GM19395 (cell line): ENCODE measurements around the gene DCXR.

ENCODE experiments used
- ATAC-seq: cut with Tn5 transposase; IDR thresholded peaks from one replicate; pipeline ENCODE4 v1.9.1; 2021; ENCODE audit warnings: mild to moderate bottlenecking, moderate library complexity; ENCODE audit not compliant: unreplicated experiment

Gene DCXR

DNA sequence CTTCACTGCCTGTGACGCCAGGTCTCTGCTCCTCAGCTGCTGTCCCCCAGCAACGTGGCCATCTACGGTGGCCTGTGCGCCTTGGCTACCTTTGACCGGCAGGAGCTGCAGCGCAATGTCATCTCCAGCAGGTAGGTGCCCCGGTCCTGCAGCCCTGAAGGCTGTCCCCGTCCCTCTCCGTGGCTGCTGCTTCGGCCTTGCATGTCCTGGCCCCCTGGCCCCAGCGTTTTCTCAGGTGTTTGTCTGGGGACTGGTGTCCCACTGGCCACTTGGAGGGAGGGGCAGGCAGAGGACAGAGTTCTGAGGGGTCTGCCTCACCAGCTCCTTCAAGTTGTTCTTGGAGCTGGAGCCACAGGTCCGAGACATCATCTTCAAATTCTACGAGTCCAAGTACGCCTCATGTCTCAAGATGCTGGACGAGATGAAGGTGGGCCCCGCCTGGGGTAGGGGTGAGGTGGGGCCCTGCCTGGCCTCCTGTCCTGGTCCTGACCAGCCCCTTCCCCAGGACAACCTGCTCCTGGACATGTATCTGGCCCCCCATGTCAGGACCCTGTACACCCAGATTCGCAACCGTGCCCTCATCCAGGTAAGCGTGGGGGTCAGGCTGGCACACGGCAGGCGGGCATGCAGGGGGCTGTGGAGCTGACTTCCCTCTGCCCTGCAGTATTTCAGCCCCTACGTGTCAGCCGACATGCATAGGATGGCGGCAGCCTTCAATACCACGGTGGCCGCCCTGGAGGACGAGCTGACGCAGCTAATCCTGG lies 18.6 kb upstream of the DCXR start:
- ATAC-seq = no peak

DNA sequence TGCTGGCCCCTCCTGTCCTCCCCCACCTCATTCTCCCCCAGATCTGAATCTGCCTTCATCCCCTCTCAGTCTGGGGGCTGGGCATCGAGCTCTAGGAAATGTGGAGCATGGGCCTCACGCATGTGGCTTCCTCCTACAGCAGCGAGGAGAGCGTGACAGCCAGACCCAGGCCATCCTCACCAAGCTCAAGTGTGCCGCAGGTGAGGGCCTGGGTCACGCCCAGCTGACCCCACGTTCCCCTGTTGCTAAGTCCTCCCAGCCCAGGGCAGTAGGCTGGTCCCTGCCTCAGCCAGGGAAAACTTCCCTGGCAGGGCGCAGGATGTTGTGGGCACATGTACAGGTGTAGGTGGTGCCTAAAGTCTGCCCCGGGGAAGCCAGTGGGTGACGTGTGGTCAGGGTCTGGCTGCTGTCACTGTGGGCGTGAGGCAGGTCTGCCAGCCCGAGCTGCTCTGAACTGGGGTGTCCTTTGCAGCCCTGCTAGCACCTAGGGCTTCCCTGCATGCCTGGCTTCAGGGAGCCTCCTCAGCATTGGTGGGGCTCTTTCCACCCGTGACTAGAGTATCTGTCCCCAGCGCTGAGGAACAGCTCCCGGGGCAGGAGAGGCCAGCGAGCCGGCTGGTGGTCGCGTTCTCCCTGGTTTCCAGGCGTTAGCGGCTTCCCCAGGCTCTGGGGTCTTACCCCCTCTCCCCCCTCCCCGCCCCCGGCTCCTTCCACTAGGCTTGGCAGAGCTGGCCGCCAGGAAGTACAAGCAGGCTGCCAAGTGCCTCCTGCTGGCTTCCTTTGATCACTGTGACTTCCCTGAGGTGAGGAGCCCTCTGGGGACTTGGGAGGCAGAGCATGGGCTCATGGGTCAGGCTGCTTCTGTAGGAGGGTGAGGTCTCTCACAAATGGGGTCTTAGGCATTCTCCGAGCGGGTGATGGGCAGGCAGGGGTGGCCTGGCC lies 17.8 kb upstream of the DCXR start:
- ATAC-seq = no peak

GRCh38 chr17:82054351-82055022 lies 17.0 kb upstream of the DCXR start:
- no peak for ATAC-seq

DNA sequence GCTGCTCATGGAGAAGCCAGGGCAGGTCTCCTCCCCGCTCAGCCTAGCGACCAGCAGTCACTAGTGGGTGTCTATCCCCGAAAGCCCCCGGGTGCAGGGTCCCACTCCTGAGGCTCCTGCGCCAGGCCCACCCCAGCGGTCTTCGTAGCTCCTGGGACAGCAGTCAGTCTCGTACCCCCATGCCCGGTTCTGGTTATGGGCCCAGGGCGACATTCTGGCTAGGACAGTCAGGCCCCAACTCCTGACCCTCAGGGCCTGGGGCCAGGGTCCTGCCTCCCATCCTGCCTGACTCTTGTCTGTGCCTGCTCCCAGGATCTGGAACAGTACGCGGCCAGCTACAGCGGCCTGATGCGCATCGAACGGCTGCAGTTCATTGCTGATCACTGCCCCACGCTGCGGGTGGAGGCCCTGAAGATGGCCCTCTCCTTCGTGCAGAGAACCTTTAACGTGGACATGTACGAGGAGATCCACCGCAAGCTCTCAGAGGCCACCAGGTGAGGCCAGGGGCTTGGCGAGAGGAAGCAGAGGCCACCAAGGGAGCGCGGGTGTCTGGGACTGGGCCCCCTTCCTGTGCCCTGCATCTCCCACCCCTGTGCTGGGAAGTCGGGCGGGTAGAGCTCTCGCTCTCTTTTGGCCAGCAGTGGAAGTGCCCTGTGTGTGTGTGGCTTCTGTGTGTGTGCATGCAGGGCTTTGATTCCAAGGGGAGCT lies 16.2 kb upstream of the DCXR start:
- no peak for ATAC-seq

DNA sequence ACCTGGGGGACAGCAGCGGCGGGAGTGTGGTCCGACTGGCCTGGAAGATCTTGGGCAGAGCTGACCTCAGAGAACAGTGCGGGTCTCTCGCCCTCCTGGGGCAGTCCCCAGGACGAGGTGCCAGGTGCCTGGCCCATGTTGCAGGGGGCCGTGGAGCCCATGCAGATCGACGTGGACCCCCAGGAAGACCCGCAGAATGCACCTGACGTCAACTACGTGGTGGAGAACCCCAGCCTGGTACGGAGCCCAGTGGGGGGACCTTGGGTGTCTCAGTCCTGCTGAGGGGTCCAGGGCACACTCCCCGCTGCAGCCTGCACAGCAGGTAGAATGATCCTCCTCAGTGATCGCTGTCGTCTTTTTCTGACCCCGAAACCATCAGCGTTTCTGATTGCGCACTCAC lies 15.6 kb upstream of the DCXR start:
- no peak for ATAC-seq

DNA sequence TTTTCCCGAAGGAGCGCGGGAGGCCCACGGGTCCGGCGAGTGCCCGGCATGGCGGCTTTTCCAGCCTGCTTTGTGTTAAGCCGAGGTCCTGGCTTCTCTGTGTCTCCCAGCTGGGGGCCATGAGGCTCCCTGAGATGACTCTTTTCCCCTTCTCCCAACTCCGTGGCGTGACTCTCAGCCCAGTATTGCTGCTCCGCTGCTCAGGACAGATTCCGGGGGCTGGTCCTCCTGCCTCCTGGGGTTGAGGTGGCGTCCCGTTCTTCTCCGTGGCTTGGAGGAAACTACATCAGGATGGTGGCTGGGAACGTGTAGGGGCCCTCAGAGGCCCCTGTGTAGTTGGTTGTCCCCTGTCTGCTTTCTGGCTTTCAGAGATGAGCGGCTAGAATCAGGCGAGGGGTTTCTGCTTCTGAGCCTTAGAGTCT lies 15.2 kb upstream of the DCXR start:
- no peak for ATAC-seq

- peak; percentile 60 for ATAC-seq
Measured at GRCh38 chr17:82051776-82052637, 14.5 kb upstream of the DCXR start, which contains the start of the genes GPS1 and RFNG. GPS1 (plus strand) TSS chr17:82051898; CDS start chr17:82051932, 34 bp downstream. RFNG (minus strand) TSS chr17:82051811; CDS start chr17:82051766, 45 bp downstream.

- no peak for ATAC-seq
Measured at GRCh38 chr17:82050761-82051641, 13.5 kb upstream of the DCXR start.

- ATAC-seq = no peak
Measured at GRCh38 chr17:82050152-82050760, 12.8 kb upstream of the DCXR start.

DNA sequence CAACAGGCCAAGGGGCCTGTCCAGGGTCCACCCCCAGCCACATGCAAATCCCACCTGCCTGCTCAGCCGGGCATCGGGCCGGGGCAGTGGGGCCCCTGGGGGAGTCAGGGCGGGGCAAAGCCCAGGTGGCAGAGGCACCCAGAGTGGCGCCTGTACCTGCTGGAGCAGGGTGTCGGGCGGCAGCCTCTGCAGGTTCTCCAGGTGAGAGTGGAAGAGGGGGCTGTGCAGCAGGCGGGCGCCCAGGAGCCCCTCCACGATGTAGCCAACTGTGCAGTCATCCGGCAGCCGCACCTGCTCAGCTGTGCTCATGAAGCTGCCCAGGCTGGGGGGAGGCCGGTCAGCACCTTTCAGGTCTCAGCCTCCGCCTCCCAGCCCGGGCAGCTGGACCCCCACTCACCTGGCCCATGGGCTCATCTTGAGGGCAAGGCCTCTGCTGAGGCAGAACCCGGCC lies 12.0 kb upstream of the DCXR start:
- no peak for ATAC-seq

DNA sequence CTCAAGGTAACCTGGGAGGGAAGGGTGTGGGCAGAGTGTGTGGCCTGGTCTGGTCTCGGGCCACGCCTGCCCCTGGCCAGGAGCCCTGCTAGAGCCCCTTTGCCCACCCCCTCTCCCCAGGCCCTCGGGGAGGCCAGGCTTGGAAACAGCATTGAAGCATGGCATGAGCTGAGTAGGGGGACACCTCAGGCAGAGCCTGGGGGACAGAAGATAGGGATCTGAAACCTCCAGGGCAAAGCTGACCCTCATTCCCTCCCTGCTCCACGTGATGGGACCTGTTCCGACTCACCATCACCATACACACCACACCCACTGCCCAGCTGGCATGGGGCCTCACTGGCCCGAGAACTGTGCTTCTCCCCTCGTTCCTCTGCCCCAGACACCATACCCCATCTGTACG lies 11.6 kb upstream of the DCXR start:
- ATAC-seq = no peak

GRCh38 chr17:82048571-82048971 lies 11.1 kb upstream of the DCXR start:
- ATAC-seq = no peak

DNA sequence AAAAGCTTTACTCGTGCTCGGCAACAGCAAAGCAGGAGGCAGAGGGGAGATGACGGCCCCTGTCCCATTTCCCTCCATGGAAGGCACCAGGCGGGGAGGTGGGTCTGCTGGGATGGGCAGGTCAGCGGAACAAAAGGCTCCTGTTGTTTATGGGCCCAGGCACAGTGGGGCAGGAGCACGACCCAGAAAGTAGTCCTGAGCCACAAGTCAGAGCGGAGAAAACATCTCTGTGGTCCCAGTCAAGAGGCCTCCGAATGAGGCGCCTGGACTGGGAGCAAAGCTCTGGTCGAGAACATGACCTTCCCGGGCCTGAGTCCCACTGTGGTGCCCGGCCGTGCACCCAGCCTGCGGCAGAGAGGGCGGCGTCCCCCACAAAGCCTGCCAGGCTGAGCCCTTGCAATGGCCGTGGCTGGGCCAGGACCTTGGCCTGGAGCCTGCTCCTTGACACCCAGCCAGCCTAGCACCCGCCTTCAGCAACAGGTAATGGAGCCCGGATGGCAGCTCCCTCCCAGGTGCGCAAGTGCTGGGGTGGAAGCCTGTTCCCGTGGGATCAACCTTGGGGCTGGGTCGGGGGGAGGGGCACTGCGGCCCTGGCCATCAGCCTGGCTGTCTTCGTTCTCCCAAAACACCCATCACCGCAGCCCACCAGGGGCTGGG lies 10.5 kb upstream of the DCXR start:
- ATAC-seq = no peak

GRCh38 chr17:82047379-82047778 lies 9.9 kb upstream of the DCXR start:
- no peak for ATAC-seq

GRCh38 chr17:82046903-82047302 lies 9.4 kb upstream of the DCXR start:
- ATAC-seq = no peak

GRCh38 chr17:82045936-82046484 lies 8.5 kb upstream of the DCXR start:
- no peak for ATAC-seq

- ATAC-seq = no peak
Measured at GRCh38 chr17:82043507-82043906, 6.0 kb upstream of the DCXR start.
